Activated T-cell treated with anti-CD3 and anti-CD28 coated beads, Interleukin-2, amount 50 U/mL, for 4 hours (primary cell): ENCODE data around the gene BTNL9. TPM values are rescaled to one million over a fixed set of nuclear protein-coding genes. Genes with fewer than 3 reads are reported as not detected.
A peak's percentile ranks its signal among the peaks of the same experiment; 100 is the strongest.

ENCODE experiments used
- ATAC-seq, 2 donors: fragments of 200-7000 bp; cut with Tn5 transposase; one replicate each; pipeline ENCODE4 v1.10.0; 2021
- DNase-seq: peaks from one replicate; pipeline ENCODE4 v3.0.0-alpha.2; 2020
- H3K27me3 Mint-ChIP-seq: one replicate; pipeline ENCODE4 v1.8.0; 2021; ENCODE audit warnings: low read depth, mixed read lengths
- H3K36me3 Mint-ChIP-seq: one replicate; pipeline ENCODE4 v1.8.0; 2022; ENCODE audit warnings: mixed read lengths; ENCODE audit not compliant: insufficient read depth
- H3K4me1 Mint-ChIP-seq: one replicate; pipeline ENCODE4 v1.8.0; 2021; ENCODE audit warnings: low read depth, mixed read lengths
- H3K4me3 Mint-ChIP-seq: one replicate; pipeline ENCODE4 v1.8.0; 2021; ENCODE audit warnings: mild to moderate bottlenecking, moderate library complexity, mixed read lengths
- H3K9me3 Mint-ChIP-seq: one replicate; pipeline ENCODE4 v1.8.0; 2021; ENCODE audit warnings: mixed read lengths
- total RNA-seq, 3 donors: library from RNA; stranded (reverse); gene quantifications; one replicate each; pipeline ENCODE4 v1.2.1, GENCODE V29; 2021

BTNL9 gene
- total RNA-seq, 3 donors from 2014 or later: 0.13 to 0.35 TPM; not detected in 1

- Mint-ChIP-seq H3K27me3 (peaks cover 58% of the 10 kb centered on the region), H3K9me3 (no peaks in the 10 kb centered on the region), H3K36me3 (no peaks in the 10 kb centered on the region), H3K4me3 (no peak overlapping the region), H3K4me1 (peaks cover 7% of the 10 kb centered on the region)
- ATAC-seq (no peak), DNase-seq (no peak)
These were observed 7.9 kb downstream of the BTNL9 start for GRCh38 chr5:181047921-181048320.

- no peak for DNase-seq
- H3K4me3 Mint-ChIP-seq: no peak overlapping the region
- peaks cover 58% of the 10 kb centered on the region for H3K27me3 Mint-ChIP-seq
- H3K9me3 Mint-ChIP-seq: no peaks in the 10 kb centered on the region
- no peak for ATAC-seq
- no peaks in the 10 kb centered on the region for H3K36me3 Mint-ChIP-seq
- peaks cover 16% of the 10 kb centered on the region for H3K4me1 Mint-ChIP-seq
These were observed 9.9 kb downstream of the BTNL9 start for GRCh38 chr5:181050016-181050415.

GRCh38 chr5:181051841-181052671 is 12.0 kb downstream of the BTNL9 start:
- DNase-seq (no peak), ATAC-seq (no peak)
- Mint-ChIP-seq H3K27me3 (peaks cover 79% of the 10 kb centered on the region), H3K36me3 (no peaks in the 10 kb centered on the region), H3K4me3 (peak overlapping the region; percentile 63), H3K9me3 (no peaks in the 10 kb centered on the region), H3K4me1 (peaks cover 16% of the 10 kb centered on the region)

- Mint-ChIP-seq H3K9me3 (no peaks in the 10 kb centered on the region), H3K36me3 (no peaks in the 10 kb centered on the region), H3K4me3 (peak overlapping the region; percentile 63), H3K27me3 (peaks cover 77% of the 10 kb centered on the region), H3K4me1 (peaks cover 16% of the 10 kb centered on the region)
- ATAC-seq (peak; percentile 49 to 50), DNase-seq (no peak)
These were observed 12.8 kb downstream of the BTNL9 start for GRCh38 chr5:181052672-181053487.

GRCh38 chr5:181053488-181054121 is 13.5 kb downstream of the BTNL9 start:
- peak overlapping the region; percentile 40 for H3K4me3 Mint-ChIP-seq
- no peaks in the 10 kb centered on the region for H3K9me3 Mint-ChIP-seq
- ATAC-seq (peak; percentile 27 to 44), DNase-seq (no peak)
- H3K36me3 Mint-ChIP-seq: no peaks in the 10 kb centered on the region
- H3K27me3 Mint-ChIP-seq: peaks cover 79% of the 10 kb centered on the region
- peaks cover 16% of the 10 kb centered on the region for H3K4me1 Mint-ChIP-seq

GRCh38 chr5:181054138-181054537 is 14.1 kb downstream of the BTNL9 start:
- H3K4me3 Mint-ChIP-seq: peak overlapping the region; percentile 25
- no peak for ATAC-seq
- no peaks in the 10 kb centered on the region for H3K9me3 Mint-ChIP-seq
- no peak for DNase-seq
- no peaks in the 10 kb centered on the region for H3K36me3 Mint-ChIP-seq
- peaks cover 81% of the 10 kb centered on the region for H3K27me3 Mint-ChIP-seq
- peaks cover 16% of the 10 kb centered on the region for H3K4me1 Mint-ChIP-seq

- DNase-seq: no peak
- H3K27me3 Mint-ChIP-seq: peaks cover 76% of the 10 kb centered on the region
- ATAC-seq: no peak
- H3K36me3 Mint-ChIP-seq: no peaks in the 10 kb centered on the region
- no peaks in the 10 kb centered on the region for H3K9me3 Mint-ChIP-seq
- peaks cover 16% of the 10 kb centered on the region for H3K4me1 Mint-ChIP-seq
- peak overlapping the region; percentile 25 for H3K4me3 Mint-ChIP-seq
These were observed 14.9 kb downstream of the BTNL9 start for GRCh38 chr5:181054871-181055459.

GRCh38 chr5:181056431-181056830 is 16.4 kb downstream of the BTNL9 start:
- no peak for ATAC-seq
- Mint-ChIP-seq H3K4me1 (peaks cover 16% of the 10 kb centered on the region), H3K36me3 (no peaks in the 10 kb centered on the region), H3K9me3 (no peaks in the 10 kb centered on the region), H3K4me3 (no peak overlapping the region), H3K27me3 (peaks cover 78% of the 10 kb centered on the region)
- DNase-seq: no peak

GRCh38 chr5:181058321-181058720 is 18.3 kb downstream of the BTNL9 start:
- Mint-ChIP-seq H3K36me3 (no peaks in the 10 kb centered on the region), H3K4me1 (peaks cover 9% of the 10 kb centered on the region), H3K27me3 (peaks cover 85% of the 10 kb centered on the region), H3K4me3 (no peak overlapping the region), H3K9me3 (no peaks in the 10 kb centered on the region)
- ATAC-seq: no peak
- no peak for DNase-seq

GRCh38 chr5:181058786-181059296 is 18.8 kb downstream of the BTNL9 start:
- no peaks in the 10 kb centered on the region for H3K36me3 Mint-ChIP-seq
- H3K27me3 Mint-ChIP-seq: peaks cover 82% of the 10 kb centered on the region
- H3K9me3 Mint-ChIP-seq: no peaks in the 10 kb centered on the region
- peaks cover 4% of the 10 kb centered on the region for H3K4me1 Mint-ChIP-seq
- H3K4me3 Mint-ChIP-seq: no peak overlapping the region
- peak in 1 of 2 donors; percentile 28 for ATAC-seq
- DNase-seq: no peak

GRCh38 chr5:181059297-181060230 is 19.5 kb downstream of the BTNL9 start:
- peaks cover 79% of the 10 kb centered on the region for H3K27me3 Mint-ChIP-seq
- DNase-seq (no peak), ATAC-seq (peak; percentile 32 to 69)
- H3K4me3 Mint-ChIP-seq: no peak overlapping the region
- peaks cover under 1% of the 10 kb centered on the region for H3K4me1 Mint-ChIP-seq
- H3K9me3 Mint-ChIP-seq: no peaks in the 10 kb centered on the region
- no peaks in the 10 kb centered on the region for H3K36me3 Mint-ChIP-seq

GRCh38 chr5:181060231-181060590 is 20.1 kb downstream of the BTNL9 start:
- Mint-ChIP-seq H3K27me3 (peaks cover 73% of the 10 kb centered on the region), H3K9me3 (no peaks in the 10 kb centered on the region), H3K36me3 (no peaks in the 10 kb centered on the region), H3K4me3 (no peak overlapping the region), H3K4me1 (no peaks in the 10 kb centered on the region)
- ATAC-seq: no peak
- no peak for DNase-seq

- no peaks in the 10 kb centered on the region for H3K9me3 Mint-ChIP-seq
- ATAC-seq: peak in 1 of 2 donors; percentile 21
- no peaks in the 10 kb centered on the region for H3K4me1 Mint-ChIP-seq
- DNase-seq: no peak
- no peaks in the 10 kb centered on the region for H3K36me3 Mint-ChIP-seq
- no peak overlapping the region for H3K4me3 Mint-ChIP-seq
- peaks cover 72% of the 10 kb centered on the region for H3K27me3 Mint-ChIP-seq
These were observed 20.9 kb downstream of the BTNL9 start for GRCh38 chr5:181060924-181061323.
